ENCODE data around the gene RGS12. TPM values are rescaled to one million over a fixed set of nuclear protein-coding genes. Genes with fewer than 3 reads are reported as not detected.

The RGS12 gene
- total and polyA plus RNA-seq, 2 of the 8 experiments (the other 6 are each of a cell fraction or from before 2014, with no cell fraction given) = 6.0 to 16.4 TPM

- TF ChIP-seq ATF2 (IDR thresholded peaks at IDR 0.05; ENCODE audit: low read length) (no peak), EZH2 (IDR thresholded peaks at IDR 0.05; ENCODE audit: low read depth, low read length, severe bottlenecking) (no peak), RBBP5 (IDR thresholded peaks at IDR 0.05; ENCODE audit: borderline replicate concordance, low read depth, low read length) (no peak), SP1 (IDR thresholded peaks at IDR 0.05; ENCODE audit: low read depth, low read length) (no peak), JUND (IDR thresholded peaks at IDR 0.05; ENCODE audit: low read length) (no peak)
Observed at GRCh38 chr4:3263876-3264193, 29.0 kb upstream of the RGS12 start (continued).

Measured in H1 (cell line).